H54 (cell line): ENCODE data around the gene REPS2.
A peak's percentile ranks its signal among the peaks of the same experiment; 100 is the strongest.

ENCODE experiments used
- DNase-seq: peaks from one replicate; pipeline ENCODE4 v3.0.0; 2011; ENCODE audit warnings: low spot score, mixed read lengths; ENCODE audit not compliant: insufficient read length
- FAIRE-seq: peaks from 3 replicates; lab custom pipeline; 2011; peaks lifted over from hg19 to GRCh38; lab: Jason Lieb, UNC
- POLR2A ChIP-seq: IDR thresholded peaks from 2 replicates; pipeline ENCODE4 v1.6.1; 2011; ENCODE audit warnings: low read depth, mild to moderate bottlenecking, low read length

REPS2 gene

GRCh38 chrX:17024886-17025285, 78.4 kb downstream of the REPS2 start:
- no peak for FAIRE-seq
- DNase-seq: no peak
- TF ChIP-seq POLR2A: no peak

DNA sequence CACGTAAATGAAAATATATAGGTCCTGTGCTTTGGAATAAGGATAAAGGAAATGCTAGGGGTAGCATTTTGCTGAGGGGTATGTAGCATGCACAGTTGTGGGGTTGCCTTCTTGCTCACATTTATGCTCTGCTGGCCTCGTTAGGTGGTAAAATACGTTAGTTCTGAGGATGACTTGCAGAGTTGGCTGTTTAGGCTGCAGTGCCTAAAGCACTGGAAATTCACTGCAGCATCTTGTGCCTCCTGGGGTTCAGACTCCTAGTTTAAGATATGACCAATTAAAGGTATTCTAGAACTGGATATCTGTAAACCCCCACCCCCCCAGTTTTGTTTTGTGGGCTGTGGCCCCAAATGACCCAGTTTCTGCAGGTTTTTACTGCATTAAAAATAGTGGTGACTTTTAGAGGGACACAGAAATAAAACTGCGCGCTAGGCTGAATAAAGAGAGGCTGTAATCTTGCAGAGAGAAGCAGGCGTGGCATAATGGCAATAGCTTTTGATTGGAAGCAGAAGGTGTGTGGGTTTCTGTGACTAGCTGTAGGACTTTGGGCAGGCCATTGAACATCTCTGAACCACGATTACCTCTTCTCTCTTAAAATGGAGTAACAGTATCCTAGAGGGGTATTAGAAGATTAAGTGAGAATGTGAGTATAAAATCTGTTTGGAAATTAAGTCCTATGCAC, 79.3 kb downstream of the REPS2 start:
- no peak for TF ChIP-seq POLR2A
- FAIRE-seq: no peak
- no peak for DNase-seq

- FAIRE-seq (no peak), DNase-seq (no peak)
- TF ChIP-seq POLR2A: no peak
Measured at GRCh38 chrX:17027931-17028330, 81.5 kb downstream of the REPS2 start.

- TF ChIP-seq POLR2A: no peak
- FAIRE-seq (no peak), DNase-seq (no peak)
Measured at GRCh38 chrX:17028356-17028755, 81.9 kb downstream of the REPS2 start.

- FAIRE-seq (no peak), DNase-seq (no peak)
- TF ChIP-seq POLR2A: no peak
Measured at GRCh38 chrX:17030092-17030491, 83.6 kb downstream of the REPS2 start.

DNA sequence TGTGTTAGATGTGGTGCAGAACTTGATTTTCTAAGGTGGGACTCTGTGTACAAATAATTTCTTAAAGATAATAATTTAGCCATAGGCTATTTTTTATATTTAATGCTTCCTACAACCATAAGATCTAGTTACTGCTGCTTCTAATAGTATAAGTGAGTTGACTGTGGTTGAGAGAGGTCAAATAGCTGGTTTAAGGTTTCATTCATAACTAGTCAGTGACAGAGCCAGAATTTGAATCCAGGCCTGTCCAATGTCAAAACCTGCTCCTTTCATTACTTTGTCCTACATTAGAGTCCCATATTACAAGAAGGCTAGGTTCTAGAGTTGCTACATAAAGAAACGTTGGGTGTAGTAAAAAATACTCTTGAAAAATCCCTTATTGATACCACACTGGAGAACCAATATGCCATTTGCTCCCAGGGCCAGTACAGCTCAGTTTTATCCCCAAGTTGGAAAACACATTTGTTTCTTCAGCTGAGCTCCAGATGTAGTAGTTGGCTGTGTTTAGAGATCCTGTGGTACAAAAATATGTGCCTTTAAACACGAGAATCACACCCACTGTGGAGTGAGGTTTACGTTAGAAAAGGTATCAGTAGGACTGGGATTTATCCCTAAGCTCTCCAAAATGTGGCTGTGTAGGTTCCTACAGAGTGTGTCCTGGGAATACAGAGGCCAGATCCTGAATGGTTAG, 84.3 kb downstream of the REPS2 start:
- TF ChIP-seq POLR2A: no peak
- DNase-seq (no peak), FAIRE-seq (no peak)

DNA sequence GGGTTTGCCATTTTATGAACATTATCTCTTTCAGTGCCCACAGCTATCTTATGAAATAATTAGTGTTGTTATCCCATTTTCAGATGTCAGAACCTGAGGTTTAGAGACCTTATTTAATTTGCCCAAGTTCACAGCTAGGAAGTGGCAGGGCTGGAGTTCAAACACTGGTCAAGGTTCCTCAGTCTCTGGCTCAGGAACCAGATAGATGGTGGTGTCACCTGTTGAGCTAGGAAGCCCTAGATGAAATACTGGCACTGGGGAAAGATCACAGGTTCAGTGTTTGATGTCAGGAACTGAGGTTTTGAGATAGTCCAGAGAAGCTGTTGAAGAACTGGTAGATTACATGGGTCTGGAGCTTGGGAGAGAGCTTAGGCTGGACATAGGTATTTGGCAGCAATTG, 85.4 kb downstream of the REPS2 start:
- no peak for TF ChIP-seq POLR2A
- no peak for FAIRE-seq
- DNase-seq: no peak

- TF ChIP-seq POLR2A: no peak
- FAIRE-seq (peak; percentile 15), DNase-seq (peak; percentile 21)
Measured at GRCh38 chrX:17032351-17032750, 85.9 kb downstream of the REPS2 start.

DNA sequence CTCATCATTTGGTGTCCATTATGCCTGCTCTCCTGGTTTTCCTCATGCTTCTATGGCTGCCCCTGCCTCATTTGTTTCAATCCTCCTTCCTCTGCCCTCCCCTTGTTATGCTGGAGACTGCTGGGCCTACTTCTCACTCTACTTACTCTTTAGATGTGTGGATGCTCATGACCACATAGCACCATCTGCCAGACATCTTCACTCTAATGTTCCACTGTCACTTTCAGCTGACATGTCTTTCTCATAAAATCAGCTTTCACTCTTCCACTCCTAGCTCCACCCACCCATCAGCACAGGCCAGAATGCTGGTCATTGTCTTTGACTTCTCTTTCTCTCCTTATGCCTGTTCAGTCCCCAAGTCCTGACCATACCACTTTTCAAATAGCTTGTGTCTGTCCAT, 86.8 kb downstream of the REPS2 start:
- DNase-seq (no peak), FAIRE-seq (no peak)
- TF ChIP-seq POLR2A: no peak

GRCh38 chrX:17035111-17035510, 88.7 kb downstream of the REPS2 start:
- DNase-seq: no peak

DNA sequence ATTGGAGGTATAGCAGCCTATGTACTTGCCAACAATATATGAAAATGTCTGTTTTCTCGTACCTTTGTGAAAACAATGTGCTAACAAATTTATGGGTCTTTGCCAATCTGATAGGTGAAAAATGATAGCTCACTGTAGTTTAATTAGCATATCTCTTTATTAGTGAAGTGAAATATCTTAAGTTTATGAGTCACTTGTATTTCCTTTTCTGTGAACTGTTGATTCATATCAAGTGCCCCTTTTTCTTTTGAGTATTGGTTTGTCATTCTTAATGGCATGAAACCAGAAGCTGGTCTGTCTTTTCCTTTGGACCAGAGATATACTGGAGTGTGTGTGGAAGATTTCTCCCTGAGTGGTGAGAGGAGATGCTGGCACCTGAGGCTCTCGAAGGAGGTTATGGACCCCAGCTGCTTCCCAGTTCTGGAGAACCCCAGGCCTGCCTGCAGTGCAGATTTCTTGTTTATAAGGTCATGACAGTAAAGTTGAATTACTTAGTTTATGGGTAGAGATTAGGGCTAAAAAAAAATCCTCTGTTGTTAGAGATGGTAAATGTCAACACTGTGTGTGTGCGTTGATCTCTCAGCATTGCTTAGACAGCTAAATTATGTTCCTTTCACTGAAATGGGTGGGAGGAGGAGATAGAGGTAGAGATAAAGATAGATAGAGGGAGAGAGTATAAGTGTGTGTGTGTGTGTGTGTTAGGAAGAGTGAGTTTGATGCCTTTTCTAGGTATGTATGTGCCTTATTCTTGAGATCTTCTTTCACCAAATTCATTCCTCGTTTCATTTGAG, 89.9 kb downstream of the REPS2 start:
- DNase-seq (no peak), FAIRE-seq (no peak)
- no peak for TF ChIP-seq POLR2A

More at GRCh38 chrX:17035111-17035510, 88.7 kb downstream of the REPS2 start:
- no peak for TF ChIP-seq POLR2A
- no peak for FAIRE-seq

GRCh38 chrX:17038277-17038676, 91.8 kb downstream of the REPS2 start:
- FAIRE-seq (no peak), DNase-seq (no peak)
- TF ChIP-seq POLR2A: no peak

DNA sequence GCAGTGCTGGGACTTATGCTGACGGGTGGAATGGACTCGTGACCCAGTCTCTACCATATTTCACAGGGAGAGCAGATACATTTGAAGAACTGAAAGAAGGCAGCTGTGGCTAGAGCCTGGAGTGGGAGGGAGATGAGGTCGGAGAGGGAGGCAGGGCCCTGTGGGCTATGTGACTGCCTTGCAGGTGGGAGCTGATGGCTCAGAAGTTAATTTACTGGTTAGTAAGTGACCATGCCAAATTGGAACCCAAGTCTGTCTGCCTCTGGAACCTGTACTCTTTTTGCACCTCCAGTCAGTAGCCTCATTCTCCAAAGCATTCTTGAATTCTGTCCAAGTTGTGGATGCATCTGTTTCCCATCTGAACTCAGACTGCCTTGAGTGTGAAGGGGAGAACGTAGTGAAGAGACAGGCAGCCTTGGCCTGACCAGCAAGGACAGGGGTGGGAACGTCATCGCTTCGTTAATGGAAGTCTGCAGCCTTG, 92.3 kb downstream of the REPS2 start:
- no peak for TF ChIP-seq POLR2A
- FAIRE-seq (no peak), DNase-seq (no peak)

GRCh38 chrX:17039826-17040225, 93.4 kb downstream of the REPS2 start:
- DNase-seq: no peak
- TF ChIP-seq POLR2A: no peak

More at GRCh38 chrX:17039826-17040225, 93.4 kb downstream of the REPS2 start:
- no peak for FAIRE-seq
